GM13977 (cell line): ENCODE results near the gene REST.
A peak's percentile ranks its signal among the peaks of the same experiment; 100 is the strongest.
"Not testable (repeated sequence)": the region's sequence is repeated elsewhere in the genome, so short reads cannot be mapped to it uniquely, and the experiment has no call there.

ENCODE experiments used
- DNase-seq: peaks from one replicate; pipeline ENCODE4 v3.0.0; 2012; ENCODE audit warnings: low spot score
- CTCF ChIP-seq: IDR thresholded peaks from 2 replicates; pipeline ENCODE4 v1.5.1; 2012; ENCODE audit warnings: mild to moderate bottlenecking, control low read depth; ENCODE audit not compliant: insufficient read depth; ENCODE audit errors: extremely low read depth, missing control alignments
- in situ Hi-C: fragments of 300-500 bp; cut with MboI; formaldehyde crosslinking; loops from one replicate; pipeline ENCODE4 v1.12.0; 2022; ENCODE audit warnings: low sequenced_read_pairs, low pct_unique_long_range_greater_than_20kb, mixed read lengths, inconsistent platforms; ENCODE audit not compliant: unreplicated experiment

The REST gene

GRCh38 chr4:56892691-56893090 lies 15.0 kb upstream of the REST start:
- no peak for TF ChIP-seq CTCF
- in situ Hi-C loops = no loop called here
- DNase-seq = no peak

- DNase-seq, in situ Hi-C loops: not testable (repeated sequence)
These were observed 9.9 kb upstream of the REST start for GRCh38 chr4:56897842-56898241.

GRCh38 chr4:56900186-56900585 lies 7.5 kb upstream of the REST start:
- DNase-seq, in situ Hi-C loops: not testable (repeated sequence)

GRCh38 chr4:56902703-56903102 lies 5.0 kb upstream of the REST start:
- no peak for DNase-seq
- in situ Hi-C loops = no loop called here
- no peak for TF ChIP-seq CTCF

- no peak for TF ChIP-seq CTCF
- no peak for DNase-seq
- in situ Hi-C loops = no loop called here
These were observed 1.9 kb upstream of the REST start for GRCh38 chr4:56905796-56906195.

- in situ Hi-C loops = no loop called here
- peak; percentile 31 for DNase-seq
- no peak for TF ChIP-seq CTCF
These were observed 959 bp upstream of the REST start for GRCh38 chr4:56906489-56907393.

- peak; percentile 47 for TF ChIP-seq CTCF
- DNase-seq = peak; percentile 92
- in situ Hi-C loops = no loop called here
These were observed 746 bp downstream of the REST start for GRCh38 chr4:56908206-56909085.
